ENCODE measurements around the gene AMZ2. TPM values are rescaled to one million over a fixed set of nuclear protein-coding genes. Genes with fewer than 3 reads are reported as not detected.
"Not testable (repeated sequence)": the region's sequence is repeated elsewhere in the genome, so short reads cannot be mapped to it uniquely, and the experiment has no call there.

Gene AMZ2
- total RNA-seq, 1 experiment from 2014 or later = 62.2 TPM

GRCh38 chr17:68277807-68278206, 30.0 kb downstream of the AMZ2 start:
- TF ChIP-seq CTCF (IDR thresholded peaks at IDR 0.05; ENCODE audit: unreplicated experiment) = no peak
- Mint-ChIP-seq H3K27me3 (ENCODE audit: unreplicated experiment) (no peaks in the 10 kb centered on the region), H3K4me3 (ENCODE audit: low read depth, unreplicated experiment) (no peak overlapping the region), H3K27ac (ENCODE audit: unreplicated experiment) (no peak overlapping the region), H3K9me3 (ENCODE audit: low read depth, unreplicated experiment) (no peaks in the 10 kb centered on the region), H3K4me1 (ENCODE audit: low read depth, unreplicated experiment) (no peaks in the 10 kb centered on the region), H3K36me3 (ENCODE audit: insufficient read depth, unreplicated experiment) (no peaks in the 10 kb centered on the region)
- intact Hi-C loops (cut with micrococcal nuclease; ENCODE audit: unreplicated experiment) = no loop called here
- BruUV-seq (replicated peaks) = no TSS peak
- CTCF ChIA-PET = no interaction called here
- no peak for DNase-seq

GRCh38 chr17:68281965-68282364, 34.1 kb downstream of the AMZ2 start:
- H3K9me3 Mint-ChIP-seq (ENCODE audit: low read depth, unreplicated experiment); H3K36me3 Mint-ChIP-seq (ENCODE audit: insufficient read depth, unreplicated experiment); intact Hi-C loops (cut with micrococcal nuclease; ENCODE audit: unreplicated experiment); H3K27me3 Mint-ChIP-seq (ENCODE audit: unreplicated experiment); H3K27ac Mint-ChIP-seq (ENCODE audit: unreplicated experiment); H3K4me3 Mint-ChIP-seq (ENCODE audit: low read depth, unreplicated experiment); BruUV-seq (replicated peaks); H3K4me1 Mint-ChIP-seq (ENCODE audit: low read depth, unreplicated experiment); DNase-seq: not testable (repeated sequence)
- CTCF ChIA-PET = interaction anchor here (0.7 kb wide), 2 partner anchors 312 to 477 kb away, joined by 4 read pairs; no protein-coding TSS in a partner anchor

- CTCF ChIA-PET = interaction anchor here (0.5 to 1.1 kb wide), 2 partner anchors 110 to 178 kb away, joined by 3 to 4 read pairs; no protein-coding TSS in a partner anchor
- intact Hi-C loops (cut with micrococcal nuclease; ENCODE audit: unreplicated experiment) = no loop called here
- no peak overlapping the region for H3K4me3 Mint-ChIP-seq (ENCODE audit: low read depth, unreplicated experiment)
- no peak for TF ChIP-seq CTCF (IDR thresholded peaks at IDR 0.05; ENCODE audit: unreplicated experiment)
- no peak overlapping the region for H3K27ac Mint-ChIP-seq (ENCODE audit: unreplicated experiment)
- BruUV-seq (replicated peaks) = no TSS peak
- peaks cover 8% of the 10 kb centered on the region for H3K4me1 Mint-ChIP-seq (ENCODE audit: low read depth, unreplicated experiment)
- H3K36me3 Mint-ChIP-seq (ENCODE audit: insufficient read depth, unreplicated experiment) = peaks cover 19% of the 10 kb centered on the region
- H3K27me3 Mint-ChIP-seq (ENCODE audit: unreplicated experiment) = peaks cover 66% of the 10 kb centered on the region
- no peak for DNase-seq
- no peaks in the 10 kb centered on the region for H3K9me3 Mint-ChIP-seq (ENCODE audit: low read depth, unreplicated experiment)
These were observed 40.5 kb downstream of the AMZ2 start for GRCh38 chr17:68288375-68288774.

GRCh38 chr17:68288804-68289203, 41.0 kb downstream of the AMZ2 start:
- no peak for DNase-seq
- no peaks in the 10 kb centered on the region for H3K9me3 Mint-ChIP-seq (ENCODE audit: low read depth, unreplicated experiment)
- CTCF ChIA-PET = interaction anchor here (1.1 kb wide), 1 partner anchor 110 kb away, joined by 4 read pairs; no protein-coding TSS in a partner anchor
- no peak overlapping the region for H3K27ac Mint-ChIP-seq (ENCODE audit: unreplicated experiment)
- no TSS peak for BruUV-seq (replicated peaks)
- intact Hi-C loops (cut with micrococcal nuclease; ENCODE audit: unreplicated experiment) = no loop called here
- H3K4me1 Mint-ChIP-seq (ENCODE audit: low read depth, unreplicated experiment) = peaks cover 8% of the 10 kb centered on the region
- no peak overlapping the region for H3K4me3 Mint-ChIP-seq (ENCODE audit: low read depth, unreplicated experiment)
- peaks cover 19% of the 10 kb centered on the region for H3K36me3 Mint-ChIP-seq (ENCODE audit: insufficient read depth, unreplicated experiment)
- peaks cover 66% of the 10 kb centered on the region for H3K27me3 Mint-ChIP-seq (ENCODE audit: unreplicated experiment)
- no peak for TF ChIP-seq CTCF (IDR thresholded peaks at IDR 0.05; ENCODE audit: unreplicated experiment)

- no peak for DNase-seq
- BruUV-seq (replicated peaks) = no TSS peak
- Mint-ChIP-seq H3K27me3 (ENCODE audit: unreplicated experiment) (peaks cover 66% of the 10 kb centered on the region), H3K36me3 (ENCODE audit: insufficient read depth, unreplicated experiment) (peaks cover 19% of the 10 kb centered on the region), H3K27ac (ENCODE audit: unreplicated experiment) (no peak overlapping the region), H3K9me3 (ENCODE audit: low read depth, unreplicated experiment) (no peaks in the 10 kb centered on the region), H3K4me3 (ENCODE audit: low read depth, unreplicated experiment) (no peak overlapping the region), H3K4me1 (ENCODE audit: low read depth, unreplicated experiment) (peaks cover 8% of the 10 kb centered on the region)
- no peak for TF ChIP-seq CTCF (IDR thresholded peaks at IDR 0.05; ENCODE audit: unreplicated experiment)
- intact Hi-C loops (cut with micrococcal nuclease; ENCODE audit: unreplicated experiment) = no loop called here
- CTCF ChIA-PET = no interaction called here
These were observed 41.6 kb downstream of the AMZ2 start for GRCh38 chr17:68289473-68289872.
